ENCODE measurements around the gene RIPOR3.
A peak's percentile ranks its signal among the peaks of the same experiment; 100 is the strongest.

Gene RIPOR3, protein sequence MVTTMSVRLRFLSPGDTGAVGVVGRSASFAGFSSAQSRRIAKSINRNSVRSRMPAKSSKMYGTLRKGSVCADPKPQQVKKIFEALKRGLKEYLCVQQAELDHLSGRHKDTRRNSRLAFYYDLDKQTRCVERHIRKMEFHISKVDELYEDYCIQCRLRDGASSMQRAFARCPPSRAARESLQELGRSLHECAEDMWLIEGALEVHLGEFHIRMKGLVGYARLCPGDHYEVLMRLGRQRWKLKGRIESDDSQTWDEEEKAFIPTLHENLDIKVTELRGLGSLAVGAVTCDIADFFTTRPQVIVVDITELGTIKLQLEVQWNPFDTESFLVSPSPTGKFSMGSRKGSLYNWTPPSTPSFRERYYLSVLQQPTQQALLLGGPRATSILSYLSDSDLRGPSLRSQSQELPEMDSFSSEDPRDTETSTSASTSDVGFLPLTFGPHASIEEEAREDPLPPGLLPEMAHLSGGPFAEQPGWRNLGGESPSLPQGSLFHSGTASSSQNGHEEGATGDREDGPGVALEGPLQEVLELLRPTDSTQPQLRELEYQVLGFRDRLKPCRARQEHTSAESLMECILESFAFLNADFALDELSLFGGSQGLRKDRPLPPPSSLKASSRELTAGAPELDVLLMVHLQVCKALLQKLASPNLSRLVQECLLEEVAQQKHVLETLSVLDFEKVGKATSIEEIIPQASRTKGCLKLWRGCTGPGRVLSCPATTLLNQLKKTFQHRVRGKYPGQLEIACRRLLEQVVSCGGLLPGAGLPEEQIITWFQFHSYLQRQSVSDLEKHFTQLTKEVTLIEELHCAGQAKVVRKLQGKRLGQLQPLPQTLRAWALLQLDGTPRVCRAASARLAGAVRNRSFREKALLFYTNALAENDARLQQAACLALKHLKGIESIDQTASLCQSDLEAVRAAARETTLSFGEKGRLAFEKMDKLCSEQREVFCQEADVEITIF

DNA sequence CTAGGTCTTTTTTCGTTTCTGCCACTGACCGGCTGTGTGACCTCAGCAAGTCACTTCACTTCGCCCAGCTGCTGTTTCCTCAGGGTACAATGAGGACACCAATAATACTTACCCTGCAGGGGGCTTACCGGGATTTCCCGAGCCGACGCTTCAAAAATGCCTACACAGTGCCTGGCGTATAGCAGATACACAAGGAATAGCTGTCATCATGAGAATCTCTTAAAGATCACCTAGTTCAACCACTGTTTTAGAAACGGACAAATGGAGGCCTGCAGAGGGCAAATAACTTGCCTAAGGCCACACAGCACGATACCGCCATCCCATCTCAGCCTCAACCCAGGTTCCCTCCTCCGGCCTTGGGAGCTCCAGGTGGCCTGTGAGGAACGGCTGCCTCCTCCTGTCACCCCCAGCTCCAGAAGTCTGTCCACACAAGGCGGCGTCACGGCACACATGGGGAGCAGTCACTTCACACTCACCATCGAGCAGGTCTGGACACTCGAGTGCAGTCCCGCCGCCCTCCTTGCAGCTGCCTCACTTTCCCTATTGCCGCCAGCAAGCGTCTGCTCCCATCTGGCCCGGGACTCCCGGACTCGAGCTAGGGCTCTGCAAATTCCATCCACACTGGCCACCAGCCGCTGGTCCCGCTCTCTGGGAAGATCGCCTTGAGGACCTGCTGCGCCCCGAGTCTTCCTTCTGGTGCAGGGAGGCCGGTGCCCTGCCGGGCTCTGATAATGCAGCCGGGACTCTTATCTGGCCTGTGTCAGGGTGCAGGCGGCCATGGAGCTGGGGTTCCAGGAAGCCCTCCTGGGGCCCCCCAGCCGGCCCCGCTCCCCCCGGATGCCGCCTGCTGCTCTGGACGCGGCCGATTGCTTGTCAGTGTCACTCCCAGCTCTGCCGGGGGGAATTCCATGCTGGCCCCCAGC is at the start of gene RIPOR3:
RIPOR3 (minus strand) TSS at position 893 of the 923 bp plus-strand sequence; CDS start at position 479, 414 bp downstream.
- no peak for DNase-seq

DNA sequence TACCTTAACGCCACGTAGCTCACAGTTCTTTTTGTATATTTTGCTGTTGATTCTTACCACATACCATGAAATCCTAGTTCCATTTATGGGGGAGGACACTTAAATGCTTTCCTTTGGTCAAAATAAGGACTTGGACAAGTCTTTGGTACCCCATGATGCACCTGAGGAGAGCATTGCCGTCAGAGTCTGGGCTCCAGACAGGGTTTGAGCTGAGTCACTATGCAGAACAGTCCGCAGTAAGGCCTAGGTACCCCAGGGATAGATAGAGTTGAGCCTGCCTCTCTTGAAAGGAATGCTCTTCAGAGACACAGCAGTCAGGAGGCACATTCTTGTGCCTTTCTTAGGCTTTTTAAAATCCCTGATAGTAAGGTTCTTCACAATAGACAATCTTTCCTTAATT is 46.0 kb upstream of the RIPOR3 start:
- DNase-seq = no peak

DNA sequence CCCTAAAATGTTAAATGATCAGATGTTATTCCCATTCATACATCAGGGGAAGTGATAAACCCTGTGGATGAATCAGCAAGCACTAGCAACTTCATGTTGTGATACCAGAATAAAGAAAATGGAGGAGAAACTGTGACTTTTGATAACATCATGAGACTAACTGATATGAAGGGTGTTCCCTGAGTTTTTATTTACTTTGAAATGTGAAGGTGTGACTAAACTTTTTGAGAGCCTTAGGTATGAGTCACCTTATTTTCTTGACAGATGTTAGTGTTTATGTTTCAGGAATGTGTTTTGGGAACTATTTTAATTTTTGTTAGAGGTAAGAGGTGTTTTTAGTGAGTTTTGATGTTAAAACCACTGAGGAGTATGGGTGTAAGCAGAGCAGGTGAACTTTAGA is 44.5 kb upstream of the RIPOR3 start:
- DNase-seq = no peak

DNA sequence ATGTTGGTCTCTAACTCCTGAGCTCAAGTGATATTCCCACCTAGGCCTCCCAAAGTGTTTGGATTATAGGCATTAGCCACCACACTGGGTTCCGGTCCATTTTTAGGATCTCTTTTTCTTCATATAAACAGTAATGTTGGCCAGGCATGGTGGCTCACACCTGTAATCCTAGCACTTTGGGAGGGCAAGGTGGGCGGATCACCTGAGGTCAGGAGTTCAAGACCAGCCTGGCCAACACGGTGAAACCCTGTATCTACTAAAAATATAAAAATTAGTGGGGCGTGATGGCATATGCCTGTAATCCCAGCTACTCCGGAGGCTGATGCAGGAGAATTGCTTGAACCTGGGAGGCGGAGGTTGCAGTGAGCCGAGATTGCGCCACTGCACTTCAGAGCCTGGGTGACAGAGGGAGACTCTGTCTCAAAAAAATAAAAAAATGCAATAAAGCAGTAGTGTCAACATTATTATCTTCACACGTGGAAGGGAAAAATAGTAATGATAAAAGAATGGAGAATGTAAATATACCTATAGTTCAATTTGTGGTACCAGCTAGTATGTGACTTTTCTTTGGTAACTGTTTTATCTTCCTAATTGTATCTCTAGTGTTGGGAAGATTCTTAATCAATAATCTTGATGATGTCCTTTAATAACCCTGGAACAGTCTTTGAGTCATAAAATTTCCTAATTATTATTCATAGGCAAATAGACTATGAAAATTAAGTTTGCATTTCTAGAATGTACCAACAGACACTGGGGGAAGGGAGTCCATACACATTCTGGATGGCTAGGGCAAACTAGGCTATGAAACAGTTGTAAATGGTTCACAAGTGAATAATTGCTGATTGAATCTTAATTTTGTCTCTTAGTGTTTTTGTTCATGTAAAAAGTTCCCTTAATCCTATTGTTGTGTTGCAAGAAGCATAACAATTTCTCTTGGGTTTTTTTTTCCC is 43.7 kb upstream of the RIPOR3 start:
- no peak for DNase-seq

DNA sequence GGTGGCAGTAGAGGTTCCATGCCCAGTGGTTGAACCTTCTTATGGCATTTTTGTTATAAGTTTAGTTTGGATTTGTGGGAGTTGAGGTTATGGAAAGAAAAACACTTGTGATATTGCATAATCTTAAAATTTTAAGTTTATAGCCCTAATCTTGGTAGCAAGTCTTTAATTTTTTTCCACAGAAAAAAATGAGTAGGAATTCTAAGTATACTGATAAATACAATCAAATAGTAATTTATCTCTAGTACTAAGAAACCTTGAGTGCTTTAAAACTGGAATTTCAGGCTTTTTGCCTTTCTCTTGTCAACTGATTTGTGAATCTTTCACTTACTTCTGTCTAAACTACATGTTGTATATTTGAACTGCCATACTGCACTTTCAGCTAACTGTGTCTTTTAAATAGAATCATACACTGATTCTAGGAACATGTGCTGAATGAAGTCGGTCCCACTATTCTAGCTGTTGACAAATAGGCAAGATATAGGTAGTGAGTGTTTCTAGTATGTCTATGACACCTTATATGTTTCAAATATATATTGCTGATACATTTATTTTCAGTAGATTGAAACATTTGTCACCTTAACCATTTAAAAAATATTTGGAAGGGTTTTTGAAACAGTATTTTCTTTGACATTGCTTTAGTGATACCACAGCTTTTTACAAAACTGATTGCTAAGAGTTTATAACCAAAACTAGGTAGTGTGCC is 42.5 kb upstream of the RIPOR3 start:
- DNase-seq = no peak

DNA sequence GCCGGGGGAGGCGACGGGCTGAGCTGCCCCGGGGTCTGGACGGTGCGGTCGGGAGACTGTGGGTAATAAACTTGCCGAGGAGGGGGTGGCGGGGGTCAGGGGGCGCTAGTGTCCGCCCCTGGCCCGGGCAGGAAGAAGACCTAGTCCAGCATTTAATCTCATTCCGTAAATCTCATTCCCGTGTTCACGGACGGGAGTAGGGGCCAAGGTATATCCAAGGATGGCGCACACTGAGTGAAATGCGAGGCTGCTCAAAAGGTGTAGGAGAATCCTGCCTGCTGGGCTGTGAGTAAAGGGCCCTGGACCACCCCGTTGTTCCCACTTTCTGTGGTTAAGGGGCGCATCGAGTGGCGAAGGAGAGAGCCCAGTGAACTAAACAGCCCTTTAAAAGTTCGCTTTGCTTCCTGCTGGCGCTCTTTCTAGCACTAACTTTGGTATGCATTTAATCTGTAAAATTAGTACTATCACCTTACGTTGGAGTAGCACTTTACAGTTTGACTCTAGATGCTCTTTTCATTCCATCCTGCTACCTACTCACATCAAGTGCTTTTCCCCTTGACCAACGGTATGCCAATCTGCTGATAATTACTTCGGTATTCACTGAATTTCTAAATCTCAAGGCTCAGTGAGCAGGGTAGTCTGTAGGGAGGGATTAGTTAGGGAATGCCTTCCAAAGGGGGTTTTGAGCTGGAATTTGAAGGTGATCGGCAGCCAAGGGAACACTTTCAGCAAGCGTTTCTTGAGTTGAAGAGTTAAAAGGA is 40.8 kb upstream of the RIPOR3 start:
- DNase-seq = peak; percentile 10

DNA sequence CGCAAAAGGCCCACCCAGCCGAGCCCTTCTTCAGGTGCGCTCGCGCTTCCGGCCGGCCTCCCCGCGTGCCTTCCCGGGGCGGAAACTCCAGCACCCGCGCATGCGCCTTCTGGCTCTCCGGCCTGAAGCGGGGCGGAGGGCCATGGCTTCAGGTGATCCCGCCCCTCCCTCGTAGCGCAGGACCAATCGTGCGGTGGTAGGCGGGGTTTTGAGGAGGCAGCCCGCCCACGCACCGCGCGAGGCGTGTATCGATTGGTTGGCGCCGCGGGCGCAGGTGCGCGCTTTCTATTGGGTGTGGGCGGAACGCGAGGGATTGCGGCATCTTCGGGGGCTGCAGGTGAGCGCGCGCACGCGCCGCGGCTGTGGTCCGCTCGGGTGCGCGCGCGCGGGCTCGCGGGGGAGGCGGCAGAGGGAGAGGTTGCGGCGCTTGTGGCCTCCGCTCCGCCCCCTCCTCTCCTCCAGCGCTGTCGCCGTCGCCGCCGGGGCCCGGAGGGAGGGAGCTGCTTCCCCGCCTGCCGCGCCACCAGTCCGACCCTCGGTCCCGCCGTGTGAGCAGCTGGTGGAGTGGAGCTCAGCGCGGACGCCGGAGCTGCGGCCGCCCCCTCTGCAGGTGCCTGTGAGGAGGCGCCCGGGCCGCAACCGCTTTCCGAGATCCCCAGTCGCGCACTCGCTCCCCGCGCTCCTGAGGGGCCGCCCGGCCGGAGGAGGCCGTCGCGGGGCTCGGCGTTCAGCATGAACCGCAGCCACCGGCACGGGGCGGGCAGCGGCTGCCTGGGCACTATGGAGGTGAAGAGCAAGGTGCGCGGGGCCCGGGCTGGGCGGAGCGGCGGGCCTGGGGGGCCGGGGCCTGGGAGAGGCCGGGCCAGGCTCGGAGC is 40.0 kb upstream of the RIPOR3 start, which contains the start of gene PARD6B:
PARD6B (plus strand) TSS at position 526 of the 875 bp plus-strand sequence; CDS start at position 733, 207 bp downstream.
- peak; percentile 99 for DNase-seq

DNA sequence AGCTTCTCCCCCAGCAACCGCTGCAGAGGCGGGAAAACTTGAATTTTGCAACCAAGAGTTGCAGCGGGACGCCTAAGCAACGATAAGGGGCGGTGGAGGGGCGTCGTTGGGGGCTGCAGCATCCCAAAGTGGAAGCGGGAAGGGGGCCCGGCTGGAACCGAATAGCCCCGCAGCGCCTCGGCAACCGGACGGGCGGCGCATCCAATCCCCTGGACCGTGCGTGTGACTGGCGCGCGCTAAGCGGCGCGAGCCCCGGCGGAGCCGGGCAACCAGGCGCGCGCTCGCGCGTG is 39.4 kb upstream of the RIPOR3 start:
- no peak for DNase-seq

DNA sequence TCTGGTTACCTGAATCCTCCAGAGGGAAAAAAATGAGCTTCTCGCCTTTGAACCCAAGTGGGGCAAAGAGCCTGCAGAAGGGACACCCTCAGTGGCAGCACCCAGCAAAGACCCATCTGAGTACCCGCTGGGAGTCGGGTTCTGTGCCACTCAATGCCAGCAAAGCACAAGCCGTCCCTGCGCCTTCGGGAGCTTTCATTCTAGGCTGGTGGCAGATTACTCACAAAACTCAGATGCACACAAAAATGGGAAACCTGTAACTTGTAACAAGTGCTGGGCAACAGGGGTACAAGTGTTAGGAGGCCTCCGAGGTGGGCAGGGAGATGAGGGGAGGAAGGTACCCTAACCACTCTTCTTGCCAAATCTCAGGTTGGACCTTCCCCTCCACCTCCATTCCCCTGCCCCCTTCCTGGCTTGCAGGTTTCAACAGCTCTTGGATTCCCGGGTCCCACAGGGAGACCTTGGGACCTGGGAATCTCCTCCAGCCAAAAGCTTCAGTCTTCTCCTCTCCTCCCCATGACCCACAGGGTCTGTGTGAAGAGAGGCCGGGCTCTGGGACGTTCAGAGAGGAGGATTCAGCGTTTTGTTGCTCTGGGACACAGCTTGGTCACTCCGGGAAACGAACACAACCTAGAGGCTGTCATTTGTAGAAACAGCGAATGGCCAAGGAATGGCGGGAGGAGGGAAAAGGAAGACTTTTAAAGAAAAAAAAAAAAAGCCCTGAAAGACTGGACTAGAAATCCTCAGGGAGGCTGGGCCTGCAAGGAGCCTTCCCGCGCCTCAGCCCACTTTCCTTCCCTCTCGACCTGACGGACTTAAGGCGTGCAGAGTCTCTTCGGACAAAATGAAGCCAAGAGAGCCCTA is 38.8 kb upstream of the RIPOR3 start:
- DNase-seq = no peak

DNA sequence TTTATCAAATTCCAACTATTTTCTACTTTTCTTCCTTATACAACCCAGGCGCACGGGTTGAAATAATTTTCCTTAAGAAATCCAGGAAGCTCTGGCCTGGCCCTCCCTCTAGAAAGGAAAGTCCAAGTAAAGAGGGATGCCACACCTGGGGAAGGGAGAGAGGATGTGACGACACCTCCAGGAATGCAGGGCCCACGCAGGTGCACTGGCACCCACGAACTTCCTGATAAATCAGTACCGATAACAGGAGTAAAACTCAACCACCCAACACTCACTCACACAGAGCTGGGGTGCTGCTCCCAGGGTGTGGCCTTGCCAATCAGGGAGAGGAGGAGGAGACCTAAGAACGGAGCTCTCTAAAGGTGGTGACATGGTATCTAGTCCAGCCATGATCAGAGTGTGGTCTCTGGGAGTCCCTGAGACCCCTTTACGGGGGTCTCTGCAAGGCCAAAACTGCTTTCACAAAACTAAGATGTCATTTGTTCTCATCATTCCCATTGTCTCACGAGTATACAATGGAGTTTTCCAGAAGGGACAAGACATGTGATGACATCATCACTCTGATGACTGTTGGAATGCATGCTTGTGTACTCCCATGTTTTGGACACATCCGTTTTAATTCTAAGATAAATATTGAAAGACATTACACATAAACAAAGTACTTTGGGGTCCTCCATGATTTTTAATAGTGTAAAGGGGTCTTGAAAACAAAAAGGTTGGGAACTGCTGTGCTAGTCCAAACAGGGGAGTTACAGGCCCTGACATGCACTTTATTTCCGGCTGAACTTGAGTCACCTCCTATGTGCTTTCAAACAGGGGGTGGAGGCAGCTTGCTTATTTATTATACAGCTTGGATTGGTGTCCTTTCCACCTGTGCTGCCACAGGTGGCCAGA is 37.9 kb upstream of the RIPOR3 start:
- no peak for DNase-seq

DNA sequence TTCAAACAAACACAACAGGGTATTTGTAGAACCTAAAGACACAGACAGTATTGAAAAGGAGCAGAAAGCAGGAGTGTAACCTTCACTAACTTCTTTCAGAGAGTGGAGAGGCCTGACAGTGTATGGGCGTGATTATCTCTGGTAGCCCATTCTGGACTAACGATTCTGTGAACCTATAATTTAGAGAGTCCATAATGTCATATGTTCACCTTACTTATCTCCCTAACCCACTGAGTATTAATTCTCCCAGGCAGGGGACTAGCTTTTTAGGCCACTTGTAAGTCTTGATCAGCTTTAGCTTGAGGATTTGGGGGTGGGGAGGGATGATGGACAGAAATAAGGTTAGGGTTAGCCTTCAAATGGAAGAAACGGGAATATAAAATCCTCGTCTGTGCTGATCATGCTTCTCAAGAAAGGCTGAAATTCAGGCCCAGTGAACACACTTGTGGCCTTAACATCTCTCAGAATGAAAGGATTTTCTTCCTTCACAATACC is 37.2 kb upstream of the RIPOR3 start:
- DNase-seq = no peak

DNA sequence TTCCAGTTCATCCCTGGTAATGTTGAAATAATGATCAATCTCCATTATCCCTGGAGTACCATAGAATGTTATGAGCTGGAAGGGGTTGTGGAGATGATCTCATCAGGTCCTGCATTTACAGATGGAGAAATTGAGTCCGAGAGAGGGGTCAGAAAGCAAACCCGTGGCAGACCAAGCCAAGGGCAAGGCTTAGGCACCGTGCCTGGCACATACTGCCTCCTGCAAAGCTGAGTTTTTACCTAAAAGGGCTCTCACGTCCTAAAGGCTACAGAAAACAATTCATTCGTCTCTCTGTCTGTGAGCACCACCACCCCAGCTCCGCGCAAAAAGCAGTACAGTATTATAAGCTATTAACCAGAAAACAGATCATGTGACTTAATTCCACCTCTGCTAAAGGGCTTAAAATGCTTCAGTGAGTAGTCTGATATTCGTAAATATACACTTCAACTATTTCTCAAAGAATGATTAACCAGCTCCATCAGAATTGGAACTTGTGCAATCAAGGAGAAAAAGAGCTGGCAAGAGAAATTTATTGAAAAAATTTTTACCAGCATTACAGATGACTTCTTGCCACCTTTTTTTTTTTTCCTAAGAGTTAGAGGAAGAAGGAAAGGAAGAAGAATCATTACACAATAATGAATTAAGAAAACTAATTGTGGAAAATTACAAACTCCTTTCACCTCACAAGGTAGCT is 36.6 kb upstream of the RIPOR3 start:
- no peak for DNase-seq

DNA sequence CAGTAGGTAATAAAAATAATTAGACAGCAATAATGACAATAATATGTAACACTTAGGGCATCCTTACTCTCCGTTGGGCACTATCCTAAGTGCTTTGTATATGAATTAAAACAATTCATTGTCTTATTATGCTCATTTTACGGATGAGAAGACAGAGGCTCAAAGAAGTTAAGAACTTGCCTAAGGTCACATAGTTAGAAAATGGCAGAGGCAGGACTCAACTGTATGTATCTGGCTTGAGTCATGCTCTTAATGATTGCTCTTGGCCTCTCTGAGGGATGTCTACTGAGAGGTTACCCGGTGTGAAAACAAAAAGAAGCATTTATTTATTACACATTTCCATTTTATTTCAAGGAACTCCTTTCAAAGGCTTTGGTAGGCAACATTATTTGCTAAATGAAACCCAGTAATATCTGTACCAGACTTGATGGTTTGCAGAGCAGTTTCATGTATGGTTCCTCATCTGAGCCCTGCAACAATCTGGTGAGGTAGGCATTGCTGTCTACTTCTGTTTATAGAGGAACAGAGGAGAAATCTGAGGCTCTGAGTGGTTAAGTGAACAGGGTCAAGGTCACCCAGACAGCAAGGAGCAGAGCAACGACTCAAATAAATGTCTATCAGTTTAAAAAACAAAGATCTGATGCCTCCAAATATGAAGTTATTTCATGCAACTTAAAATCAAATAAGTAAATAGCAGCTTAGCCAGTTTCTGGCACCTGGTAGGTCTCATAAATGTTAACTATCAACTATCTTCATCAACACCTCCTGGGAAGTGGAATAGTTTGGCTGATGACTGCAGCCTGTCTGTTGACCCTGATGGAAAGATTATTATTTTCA is 35.8 kb upstream of the RIPOR3 start:
- DNase-seq = no peak

DNA sequence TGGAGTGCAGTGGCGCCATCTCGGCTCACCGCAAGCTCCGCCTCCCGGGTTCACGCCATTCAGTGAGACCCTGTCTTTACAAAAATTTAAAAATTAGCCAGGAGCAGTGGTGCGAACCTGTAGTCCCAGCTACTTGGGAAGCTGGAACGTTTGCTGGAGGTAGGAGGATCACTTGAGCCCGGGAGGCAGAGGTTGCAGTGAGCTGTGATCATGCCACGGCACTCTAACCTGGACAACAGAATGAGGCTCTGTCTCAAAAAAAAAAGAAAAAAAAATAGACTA is 34.3 kb upstream of the RIPOR3 start:
- DNase-seq = no peak
